Retinal pigment epithelial cell (primary cell): ENCODE measurements around the gene CCDC183.
"Not testable (repeated sequence)": the region's sequence is repeated elsewhere in the genome, so short reads cannot be mapped to it uniquely, and the experiment has no call there.

ENCODE experiments used
- DNase-seq: peaks from one replicate; pipeline ENCODE4 v3.0.0-alpha.2; 2010; ENCODE audit warnings: low read depth
- H3K4me3 ChIP-seq: 2 replicates; pipeline ENCODE4 v1.5.1; 2011; ENCODE audit warnings: mild to moderate bottlenecking, low read length, control low read depth, moderate library complexity
- CTCF ChIP-seq: conservative IDR thresholded peaks from 2 replicates; pipeline ENCODE4 v1.5.1; 2011; ENCODE audit warnings: low read depth, low read length, control low read depth, inconsistent platforms

The CCDC183 gene

GRCh38 chr9:136786451-136786850 lies 9.7 kb upstream of the CCDC183 start:
- H3K4me3 ChIP-seq = no peak overlapping the region
- no peak for TF ChIP-seq CTCF
- no peak for DNase-seq

GRCh38 chr9:136786983-136787382 lies 9.2 kb upstream of the CCDC183 start:
- DNase-seq, H3K4me3 ChIP-seq: not testable (repeated sequence)

GRCh38 chr9:136787690-136788400 lies 8.3 kb upstream of the CCDC183 start:
- TF ChIP-seq CTCF = peak; percentile 69
- no peak overlapping the region for H3K4me3 ChIP-seq
- no peak for DNase-seq

GRCh38 chr9:136788644-136789522 lies 7.3 kb upstream of the CCDC183 start:
- not testable (repeated sequence) for H3K4me3 ChIP-seq, DNase-seq

GRCh38 chr9:136789523-136789937 lies 6.6 kb upstream of the CCDC183 start:
- TF ChIP-seq CTCF = no peak
- no peak overlapping the region for H3K4me3 ChIP-seq
- DNase-seq = no peak

- peak; percentile 95 for DNase-seq
- peak within 1 kb of the TSS; percentile 71 for H3K4me3 ChIP-seq
- no peak for TF ChIP-seq CTCF
Measured at GRCh38 chr9:136790640-136791515, 5.3 kb upstream of the CCDC183 start, which contains the start of gene TMEM141. Gene TMEM141 (plus strand): TSS chr9:136791344. CDS start chr9:136791371, 27 bp downstream.

- peak; percentile 84 for TF ChIP-seq CTCF
- H3K4me3 ChIP-seq = peak overlapping the region; percentile 71
- DNase-seq = no peak
Measured at GRCh38 chr9:136791516-136792276, 4.4 kb upstream of the CCDC183 start.
